Muscle layer of duodenum (tissue), 2 donors: ENCODE results near the gene EXOC6B.

ENCODE experiments used
- H3K27ac ChIP-seq: one replicate; pipeline ENCODE4 v1.7.0; 2013; ENCODE audit warnings: mild to moderate bottlenecking, low read length
- H3K27me3 ChIP-seq: one replicate; pipeline ENCODE4 v1.7.0; 2013; ENCODE audit warnings: low read depth, mild to moderate bottlenecking, control low read depth, low read length
- H3K36me3 ChIP-seq, 2 donors: one replicate each; pipeline ENCODE4 v1.7.0; 2013; ENCODE audit warnings: low read length in 2 of 2, control low read depth in 1 of 2, mild to moderate bottlenecking in 1 of 2; ENCODE audit not compliant: insufficient read depth in 2 of 2, control insufficient read depth in 1 of 2
- H3K4me1 ChIP-seq, 2 donors: one replicate each; pipeline ENCODE4 v1.7.0; 2013; ENCODE audit warnings: low read length in 2 of 2, mild to moderate bottlenecking in 2 of 2, control low read depth in 1 of 2, moderate library complexity in 1 of 2; ENCODE audit not compliant: insufficient read depth in 2 of 2, control insufficient read depth in 1 of 2
- H3K4me3 ChIP-seq, 2 donors: one replicate each; pipeline ENCODE4 v1.7.0; 2013; ENCODE audit warnings: low read length in 2 of 2, low read depth in 1 of 2, mild to moderate bottlenecking in 1 of 2
- H3K9me3 ChIP-seq, 2 donors: one replicate each; pipeline ENCODE4 v1.7.0; 2013; ENCODE audit warnings: low read length in 2 of 2, control low read depth in 1 of 2, mild to moderate bottlenecking in 1 of 2; ENCODE audit not compliant: control insufficient read depth in 1 of 2
- donor health status: healthy.

Gene EXOC6B

DNA sequence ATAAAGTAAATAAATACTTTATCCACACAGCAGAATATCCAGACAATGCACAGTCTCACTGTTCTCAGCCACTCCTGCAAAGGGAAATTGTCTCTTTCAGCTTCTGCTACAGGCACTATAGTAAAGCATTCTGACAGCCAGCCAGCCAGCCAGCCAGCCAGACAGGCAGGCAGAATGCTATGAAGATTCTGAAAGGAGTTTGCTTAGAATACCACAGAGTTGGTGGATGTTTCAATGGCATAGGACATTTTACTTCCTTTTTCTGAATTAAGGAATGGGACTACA is 562.1 kb downstream of the EXOC6B start:
- Histone ChIP-seq H3K27ac (no peak overlapping the region), H3K27me3 (no peaks in the 10 kb centered on the region)

DNA sequence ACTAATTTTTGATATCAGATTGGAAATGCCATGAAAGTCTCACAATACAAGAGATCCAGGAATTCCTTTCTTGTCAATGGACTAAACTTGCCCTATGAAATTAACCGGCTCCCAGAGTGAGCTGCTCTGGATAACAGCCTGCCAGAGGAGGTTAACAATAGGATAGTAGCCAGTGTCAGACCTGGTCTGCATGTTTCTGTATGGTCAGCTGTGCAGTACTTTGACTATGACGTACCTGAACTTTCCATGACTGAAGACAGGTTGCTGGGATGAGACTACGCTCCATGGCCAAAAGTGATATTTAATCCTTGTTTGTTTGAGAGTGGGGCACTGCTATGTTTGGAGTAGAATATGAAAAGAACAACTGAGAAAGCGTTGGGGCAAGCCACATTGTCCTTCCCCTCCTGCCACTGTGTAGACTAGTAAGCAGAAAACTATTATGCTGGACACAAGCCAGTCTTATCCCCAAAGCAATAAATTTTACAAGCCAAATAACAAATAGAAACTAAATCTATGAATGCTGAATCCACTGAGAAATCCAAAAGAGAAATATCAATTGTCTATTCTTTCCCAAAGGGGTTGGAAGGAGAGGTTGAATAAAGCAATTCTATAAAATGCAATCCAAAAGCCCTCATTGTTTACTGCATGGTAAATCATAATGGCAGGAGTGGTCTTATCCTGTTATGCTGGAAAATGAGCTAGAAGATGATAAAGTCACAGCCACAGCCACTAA is 562.6 kb downstream of the EXOC6B start:
- no peaks in the 10 kb centered on the region for H3K27me3 ChIP-seq
- H3K4me1 ChIP-seq, result no peaks in the 10 kb centered on the region
- H3K27ac ChIP-seq, result no peak overlapping the region
- H3K9me3 ChIP-seq, result no peaks in the 10 kb centered on the region
- H3K4me3 ChIP-seq, result no peak overlapping the region
- no peaks in the 10 kb centered on the region for H3K36me3 ChIP-seq

More for the DNA sequence above, 562.1 kb downstream of the EXOC6B start:
- no peaks in the 10 kb centered on the region for H3K4me1 ChIP-seq
- H3K36me3 ChIP-seq, result no peaks in the 10 kb centered on the region
- no peaks in the 10 kb centered on the region for H3K9me3 ChIP-seq
- no peak overlapping the region for H3K4me3 ChIP-seq

DNA sequence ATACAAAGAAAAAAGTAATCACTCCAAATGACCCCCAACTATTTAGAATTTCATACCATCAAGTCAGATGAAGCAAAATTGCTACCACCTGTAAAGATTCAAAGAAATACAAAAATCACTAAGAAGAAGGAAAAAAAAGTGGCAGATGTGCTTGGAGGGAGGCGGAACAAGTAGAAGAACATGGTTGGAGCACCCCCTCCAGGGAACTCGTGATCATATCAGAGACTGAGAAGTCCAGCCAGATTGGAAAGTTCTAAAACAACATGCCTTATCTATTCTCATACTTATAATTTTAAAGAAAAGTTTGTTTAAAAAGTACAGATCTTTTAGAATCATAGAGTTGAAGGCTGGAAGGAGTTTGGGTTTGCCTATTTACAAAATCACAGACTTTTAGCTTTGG is 564.8 kb downstream of the EXOC6B start:
- H3K27ac ChIP-seq, result no peak overlapping the region
- H3K9me3 ChIP-seq, result no peaks in the 10 kb centered on the region
- no peaks in the 10 kb centered on the region for H3K36me3 ChIP-seq
- H3K4me3 ChIP-seq, result no peak overlapping the region
- no peaks in the 10 kb centered on the region for H3K27me3 ChIP-seq
- no peaks in the 10 kb centered on the region for H3K4me1 ChIP-seq

DNA sequence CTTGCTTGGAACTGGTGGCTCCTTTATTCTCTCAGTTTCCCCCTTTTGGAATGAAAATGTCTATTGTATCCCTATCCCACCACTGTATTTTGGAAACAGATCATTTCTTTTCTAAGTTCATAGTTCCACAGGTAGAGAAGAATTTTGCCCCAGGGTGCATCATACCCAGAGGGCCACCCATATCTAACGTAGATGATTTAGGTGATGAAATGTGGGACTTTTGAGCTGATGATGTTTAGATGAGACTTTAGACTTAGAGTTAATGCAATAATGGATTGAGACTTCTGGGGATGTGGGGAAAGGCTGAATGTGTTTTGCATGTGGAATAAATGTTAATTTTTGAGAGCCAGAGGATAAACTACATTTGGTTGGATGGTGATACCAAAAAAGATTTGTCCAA is 570.3 kb downstream of the EXOC6B start:
- Histone ChIP-seq H3K4me3 (no peak overlapping the region), H3K4me1 (no peaks in the 10 kb centered on the region), H3K9me3 (peaks cover 0 to 5% of the 10 kb centered on the region in 2 donors), H3K27me3 (no peaks in the 10 kb centered on the region), H3K27ac (no peak overlapping the region), H3K36me3 (no peaks in the 10 kb centered on the region)

DNA sequence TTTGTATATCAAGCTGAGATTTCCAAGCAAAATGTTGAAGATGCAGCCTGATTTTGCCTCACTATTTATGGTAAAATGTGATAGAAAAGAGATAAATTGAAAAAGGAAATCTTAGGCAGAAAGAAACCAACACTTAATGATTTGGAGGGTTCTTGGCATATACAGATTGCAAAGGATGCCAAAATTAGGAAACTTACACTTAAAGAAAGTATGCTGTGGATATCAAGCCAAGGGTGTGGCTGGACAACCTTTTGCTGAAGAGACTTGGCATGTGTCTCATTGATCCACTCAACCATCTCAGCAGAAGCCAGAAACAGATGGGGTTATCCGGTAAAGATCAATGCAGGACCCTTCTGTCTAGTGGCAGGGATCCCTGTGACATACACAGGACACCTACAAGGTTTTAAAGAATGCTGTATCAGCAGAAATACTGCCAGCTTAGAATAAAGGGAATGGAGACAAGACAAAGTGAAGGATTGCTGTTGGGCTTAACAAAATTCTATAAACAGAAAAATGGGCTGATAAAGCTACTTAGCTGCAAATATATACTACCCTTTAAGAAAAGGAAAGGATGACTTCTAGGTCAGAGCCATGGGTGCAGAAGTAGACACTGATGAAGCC is 570.9 kb downstream of the EXOC6B start:
- Histone ChIP-seq H3K4me1 (no peaks in the 10 kb centered on the region), H3K4me3 (no peak overlapping the region), H3K36me3 (no peaks in the 10 kb centered on the region), H3K9me3 (peaks cover 0 to 5% of the 10 kb centered on the region in 2 donors), H3K27me3 (no peaks in the 10 kb centered on the region), H3K27ac (no peak overlapping the region)

DNA sequence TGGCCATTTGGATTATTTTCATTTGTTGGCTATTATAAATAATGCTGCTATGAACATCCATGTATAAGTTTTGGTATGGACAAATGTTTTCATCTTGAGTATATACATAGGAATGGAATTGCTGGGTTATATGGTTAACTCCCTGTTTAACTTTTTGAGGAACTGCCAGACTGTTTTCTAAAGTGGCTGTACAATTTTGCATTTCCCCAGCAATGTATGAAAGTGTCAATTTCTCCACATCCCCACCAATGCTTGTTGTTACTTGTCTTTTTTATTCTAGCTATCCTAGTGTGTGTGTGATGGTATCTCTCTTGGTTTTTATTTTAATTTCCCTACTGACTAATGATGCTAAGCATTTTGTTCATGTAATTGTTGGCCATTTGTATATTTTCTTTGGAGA is 587.5 kb downstream of the EXOC6B start:
- Histone ChIP-seq H3K27ac (no peak overlapping the region), H3K36me3 (no peaks in the 10 kb centered on the region), H3K4me1 (no peaks in the 10 kb centered on the region), H3K4me3 (no peak overlapping the region), H3K27me3 (no peaks in the 10 kb centered on the region), H3K9me3 (no peaks in the 10 kb centered on the region)

DNA sequence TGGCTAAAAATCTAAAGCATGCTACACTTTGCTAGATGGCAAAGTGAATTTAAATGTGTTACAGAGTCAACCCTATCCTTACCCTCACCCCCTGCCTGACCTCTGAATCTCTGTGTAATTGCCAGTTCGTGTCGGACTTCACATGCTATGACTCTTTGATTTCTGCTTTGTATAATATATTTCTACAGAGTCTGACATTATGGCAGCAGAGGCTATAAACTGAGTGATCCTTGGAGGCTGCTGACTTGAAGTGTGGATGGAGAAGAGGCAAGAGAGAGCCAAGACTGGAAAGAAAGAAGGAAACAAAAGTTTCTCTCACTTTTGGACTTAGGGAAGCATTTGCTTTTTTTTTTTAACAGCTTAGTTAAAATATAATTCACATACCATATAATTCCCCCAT is 588.3 kb downstream of the EXOC6B start:
- Histone ChIP-seq H3K9me3 (no peaks in the 10 kb centered on the region), H3K27me3 (no peaks in the 10 kb centered on the region), H3K27ac (no peak overlapping the region), H3K36me3 (no peaks in the 10 kb centered on the region), H3K4me1 (no peaks in the 10 kb centered on the region), H3K4me3 (no peak overlapping the region)

DNA sequence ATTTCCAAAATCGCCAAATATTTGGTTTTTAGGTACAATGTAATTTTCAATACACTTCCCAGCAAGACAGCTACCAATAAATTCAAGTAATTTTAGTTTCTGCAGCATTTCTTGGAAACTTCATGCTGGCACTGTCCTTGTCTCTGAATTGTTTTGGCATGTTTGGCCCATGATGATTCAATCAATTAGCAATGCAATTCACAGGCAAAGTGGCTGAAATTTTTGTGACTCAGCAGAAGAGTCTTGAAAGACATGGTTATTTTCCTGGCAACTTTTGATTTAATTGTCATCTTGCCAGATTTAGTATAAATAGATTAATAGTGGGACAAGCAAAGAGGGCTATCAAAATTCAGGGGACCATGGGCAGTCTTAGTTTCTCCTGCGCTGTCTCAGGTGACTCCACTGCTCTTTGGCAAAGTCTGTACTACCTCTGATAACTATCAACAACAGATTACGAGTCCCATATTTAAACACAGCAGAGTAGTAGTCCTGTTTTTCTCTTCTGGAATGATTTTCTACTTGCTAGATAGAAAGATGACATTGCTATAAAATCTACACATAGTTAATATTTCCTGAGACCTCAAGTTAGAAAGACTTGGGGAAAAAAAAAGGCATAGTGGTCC is 589.3 kb downstream of the EXOC6B start:
- H3K9me3 ChIP-seq, result no peaks in the 10 kb centered on the region
- no peak overlapping the region for H3K27ac ChIP-seq
- no peak overlapping the region for H3K4me3 ChIP-seq

DNA sequence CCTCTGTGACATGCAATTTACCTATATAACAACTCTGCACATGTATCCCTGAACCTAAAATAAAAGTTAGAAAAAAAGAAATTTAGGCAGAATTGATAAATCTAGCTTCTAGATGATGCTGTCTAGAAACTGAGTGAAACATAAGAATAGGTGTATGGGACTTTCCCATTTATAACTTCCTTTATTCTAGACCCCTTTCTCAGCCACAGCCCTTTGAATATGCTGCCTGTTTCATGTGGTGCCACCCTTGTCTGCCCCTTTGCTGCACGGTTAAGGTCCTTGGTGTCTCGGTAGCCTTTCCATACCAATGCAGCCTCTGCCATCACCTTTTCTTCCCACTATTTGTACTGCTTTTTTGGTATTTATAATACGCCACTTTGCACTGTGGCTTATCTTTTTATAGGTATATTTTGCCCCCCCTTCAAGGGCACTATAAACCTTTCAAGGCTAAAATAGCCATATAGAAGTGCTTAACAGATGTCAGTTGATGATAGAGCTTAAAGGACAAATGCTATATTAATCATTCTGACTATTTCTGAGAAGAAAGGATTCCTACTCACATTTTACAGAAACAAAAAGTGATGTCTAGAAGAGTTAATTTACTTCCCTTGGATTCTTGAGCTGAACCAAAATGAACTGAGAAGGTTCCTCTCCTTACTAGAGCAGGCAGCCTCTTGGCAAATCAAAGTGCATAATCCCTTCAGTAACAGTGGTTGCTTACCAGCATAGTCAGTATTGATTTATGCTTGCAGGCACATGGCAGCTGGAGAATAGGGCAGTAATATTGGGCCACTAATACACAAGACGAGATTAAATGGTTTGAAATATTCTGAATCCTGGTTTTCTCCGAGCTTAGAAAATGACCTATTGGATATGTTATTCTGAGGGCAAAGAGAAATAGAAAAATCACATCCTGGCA is 590.1 kb downstream of the EXOC6B start:
- no peaks in the 10 kb centered on the region for H3K9me3 ChIP-seq
- H3K27ac ChIP-seq, result no peak overlapping the region
- H3K4me1 ChIP-seq, result no peaks in the 10 kb centered on the region

More for the DNA sequence above, 589.3 kb downstream of the EXOC6B start:
- Histone ChIP-seq H3K36me3 (no peaks in the 10 kb centered on the region), H3K27me3 (no peaks in the 10 kb centered on the region), H3K4me1 (no peaks in the 10 kb centered on the region)

DNA sequence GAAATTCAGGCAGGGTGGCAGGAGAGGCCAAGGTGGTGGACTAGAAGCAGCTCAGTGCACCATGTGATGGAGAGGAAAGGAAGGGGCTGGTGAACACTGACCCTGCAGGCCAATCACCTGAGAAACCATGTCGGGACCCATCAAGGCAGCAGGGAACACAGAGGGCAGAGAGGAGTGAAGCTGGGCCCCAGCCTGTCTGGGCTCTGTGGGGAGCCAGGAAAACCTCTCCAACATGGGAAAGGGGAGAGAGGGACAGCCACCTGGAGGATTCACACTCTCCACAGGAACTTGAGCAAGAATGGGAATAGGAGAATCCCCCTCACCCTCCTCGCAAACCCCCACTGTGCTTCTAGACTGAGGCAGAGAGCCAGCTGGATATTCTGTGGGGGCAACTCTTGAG is 592.6 kb downstream of the EXOC6B start:
- no peak overlapping the region for H3K4me3 ChIP-seq
- H3K9me3 ChIP-seq, result no peaks in the 10 kb centered on the region
- no peaks in the 10 kb centered on the region for H3K27me3 ChIP-seq
- no peaks in the 10 kb centered on the region for H3K4me1 ChIP-seq
- H3K36me3 ChIP-seq, result no peaks in the 10 kb centered on the region
- no peak overlapping the region for H3K27ac ChIP-seq

More for the DNA sequence above, 590.1 kb downstream of the EXOC6B start:
- Histone ChIP-seq H3K36me3 (no peaks in the 10 kb centered on the region), H3K27me3 (no peaks in the 10 kb centered on the region), H3K4me3 (no peak overlapping the region)
